GM04504 (cell line): ENCODE results near the gene WFDC5.

Source experiments
- DNase-seq: peaks from one replicate; pipeline ENCODE4 v3.0.0-alpha.2; 2012; ENCODE audit warnings: low read depth

Gene WFDC5

GRCh38 chr20:45115386-45115774, 406 bp upstream of the WFDC5 start:
- no peak for DNase-seq

- DNase-seq, result no peak
Measured at GRCh38 chr20:45113865-45114264, 1.1 kb downstream of the WFDC5 start.

- DNase-seq, result no peak
Measured at GRCh38 chr20:45112754-45113153, 2.2 kb downstream of the WFDC5 start.

GRCh38 chr20:45111799-45112471, 3.0 kb downstream of the WFDC5 start:
- DNase-seq, result no peak

- no peak for DNase-seq
Measured at GRCh38 chr20:45111285-45111684, 3.7 kb downstream of the WFDC5 start.

- no peak for DNase-seq
Measured at GRCh38 chr20:45110301-45110700, 4.7 kb downstream of the WFDC5 start.

GRCh38 chr20:45109634-45110033, 5.3 kb downstream of the WFDC5 start:
- no peak for DNase-seq

- no peak for DNase-seq
Measured at GRCh38 chr20:45105317-45105716, 9.7 kb downstream of the WFDC5 start.

- no peak for DNase-seq
Measured at GRCh38 chr20:45104786-45105185, 10.2 kb downstream of the WFDC5 start.

- no peak for DNase-seq
Measured at GRCh38 chr20:45103072-45103471, 11.9 kb downstream of the WFDC5 start.

GRCh38 chr20:45101333-45101850, 13.6 kb downstream of the WFDC5 start:
- DNase-seq, result no peak

GRCh38 chr20:45100563-45101245, 14.3 kb downstream of the WFDC5 start, which contains the start of gene KCNS1:
KCNS1 (minus strand) TSS chr20:45101127; CDS start chr20:45099236, 1,891 bp downstream.
- DNase-seq, result no peak

- DNase-seq, result no peak
Measured at GRCh38 chr20:45098103-45098773, 16.7 kb downstream of the WFDC5 start.

- no peak for DNase-seq
Measured at GRCh38 chr20:45097485-45098102, 17.4 kb downstream of the WFDC5 start.

GRCh38 chr20:45096781-45097180, 18.2 kb downstream of the WFDC5 start:
- DNase-seq, result no peak

GRCh38 chr20:45095805-45096238, 19.2 kb downstream of the WFDC5 start:
- DNase-seq, result no peak

- DNase-seq, result no peak
Measured at GRCh38 chr20:45094864-45095574, 20.0 kb downstream of the WFDC5 start.

GRCh38 chr20:45094201-45094600, 20.8 kb downstream of the WFDC5 start:
- DNase-seq, result no peak

- DNase-seq, result no peak
Measured at GRCh38 chr20:45092898-45093297, 22.1 kb downstream of the WFDC5 start.

- no peak for DNase-seq
Measured at GRCh38 chr20:45091366-45091765, 23.6 kb downstream of the WFDC5 start.

GRCh38 chr20:45090481-45090880, 24.5 kb downstream of the WFDC5 start:
- DNase-seq, result no peak

GRCh38 chr20:45088247-45088646, 26.7 kb downstream of the WFDC5 start:
- peak; percentile 74 for DNase-seq
